OCI-LY3 (cell line): ENCODE results near the gene GYS2.

Source experiments
- H2AFZ ChIP-seq: fragments of 200-600, 300-600 bp; shearing (Covaris generic); 2 replicates; pipeline ENCODE4 v1.6.0; 2014; ENCODE audit warnings: antibody characterized with exemption, low read depth, low read length
- H3K27ac ChIP-seq: fragments of 200-600, 300-600 bp; sonication (generic); 2 replicates; pipeline ENCODE4 v1.5.1; 2014; ENCODE audit warnings: mild to moderate bottlenecking, low read length, moderate library complexity, mixed read lengths
- H3K27me3 ChIP-seq: fragments of 200-600, 300-600 bp; sonication (generic); 2 replicates; pipeline ENCODE4 v1.6.1; 2014; ENCODE audit warnings: low read depth, low read length, mixed read lengths
- H3K36me3 ChIP-seq: fragments of 200-600, 300-600 bp; sonication (generic); replicated peaks from 2 replicates; pipeline ENCODE3; 2014; ENCODE audit warnings: low read depth, low read length, mixed read lengths
- H3K4me1 ChIP-seq: fragments of 300-600, 200-600 bp; sonication (generic); 2 replicates; pipeline ENCODE4 v1.6.1; 2014; ENCODE audit warnings: low read length, mixed read lengths
- H3K4me2 ChIP-seq: fragments of 200-600, 300-600 bp; sonication (generic); 2 replicates; pipeline ENCODE4 v1.6.1; 2014; ENCODE audit warnings: low read length, mixed read lengths
- H3K4me3 ChIP-seq: fragments of 300-600, 200-600 bp; sonication (generic); 2 replicates; pipeline ENCODE4 v1.5.1; 2014; ENCODE audit warnings: antibody characterized with exemption, mild to moderate bottlenecking, low read length, moderate library complexity
- H3K79me2 ChIP-seq: fragments of 300-600, 200-600 bp; shearing (Covaris generic); 2 replicates; pipeline ENCODE4 v1.6.1; 2014; ENCODE audit warnings: mild to moderate bottlenecking, low read length, mixed read lengths
- H3K9ac ChIP-seq: fragments of 300-600, 200-600 bp; shearing (Covaris generic); 2 replicates; pipeline ENCODE4 v1.6.0; 2014; ENCODE audit warnings: mild to moderate bottlenecking, low read length, moderate library complexity
- H3K9me3 ChIP-seq: fragments of 200-600, 300-600 bp; shearing (Covaris generic); 2 replicates; pipeline ENCODE4 v1.6.1; 2014; ENCODE audit warnings: low read length, mixed read lengths; ENCODE audit not compliant: insufficient read depth
- H4K20me1 ChIP-seq: fragments of 200-600, 300-600 bp; sonication (generic); 2 replicates; pipeline ENCODE4 v1.6.1; 2016; ENCODE audit warnings: low read length, mixed read lengths; ENCODE audit not compliant: insufficient read depth
- CTCF ChIP-seq: fragments of 200-600, 300-600 bp; sonication (generic); IDR thresholded peaks from 2 replicates; pipeline ENCODE4 v1.5.1; 2014; ENCODE audit warnings: antibody characterized with exemption, low read length, low read depth
- EZH2phosphoT487 ChIP-seq: fragments of 200-600 bp; shearing (Covaris generic); IDR thresholded peaks from 2 replicates; pipeline ENCODE4 v1.6.1; 2018; ENCODE audit warnings: antibody characterized with exemption, mixed run types, low read depth

Gene GYS2

GRCh38 chr12:21643758-21644157 is 39.1 kb upstream of the GYS2 start:
- Histone ChIP-seq H3K36me3 (peaks cover 76% of the 10 kb centered on the region), H3K79me2 (peaks cover 91% of the 10 kb centered on the region), H3K27ac (peak overlapping the region; percentile 58), H2AFZ (no peak overlapping the region), H3K4me2 (peak overlapping the region; percentile 8; the same call in 1 of the 2 replicates), H3K9ac (no peak overlapping the region), H3K4me1 (peaks cover 56% of the 10 kb centered on the region), H3K4me3 (no peak overlapping the region), H3K27me3 (no peaks in the 10 kb centered on the region), H4K20me1 (peaks cover 60% of the 10 kb centered on the region), H3K9me3 (no peaks in the 10 kb centered on the region)
- no peak for TF ChIP-seq CTCF
- TF ChIP-seq EZH2phosphoT487, result no peak

- Histone ChIP-seq H3K4me3 (no peak overlapping the region), H3K79me2 (peaks cover 85% of the 10 kb centered on the region), H3K27ac (peak overlapping the region; percentile 58), H3K27me3 (no peaks in the 10 kb centered on the region), H3K36me3 (peaks cover 77% of the 10 kb centered on the region), H2AFZ (no peak overlapping the region), H4K20me1 (peaks cover 51% of the 10 kb centered on the region), H3K4me2 (peak overlapping the region; percentile 11; the same call in 1 of the 2 replicates), H3K4me1 (peaks cover 49% of the 10 kb centered on the region), H3K9me3 (no peaks in the 10 kb centered on the region), H3K9ac (no peak overlapping the region)
- TF ChIP-seq CTCF (no peak), EZH2phosphoT487 (no peak)
Measured at GRCh38 chr12:21642707-21643389, 38.2 kb upstream of the GYS2 start.

- Histone ChIP-seq H2AFZ (no peak overlapping the region), H3K36me3 (peaks cover 82% of the 10 kb centered on the region), H3K9ac (no peak overlapping the region), H3K4me1 (peaks cover 7% of the 10 kb centered on the region), H3K27me3 (no peaks in the 10 kb centered on the region), H3K4me3 (no peak overlapping the region), H3K79me2 (peaks cover 43% of the 10 kb centered on the region), H3K4me2 (no peak overlapping the region), H3K27ac (no peak overlapping the region), H3K9me3 (no peaks in the 10 kb centered on the region), H4K20me1 (peaks cover 43% of the 10 kb centered on the region)
- TF ChIP-seq CTCF, result no peak
- no peak for TF ChIP-seq EZH2phosphoT487
Measured at GRCh38 chr12:21638054-21638891, 33.6 kb upstream of the GYS2 start.

- Histone ChIP-seq H4K20me1 (peaks cover 11% of the 10 kb centered on the region; the same call in 1 of the 2 replicates), H3K36me3 (peaks cover 80% of the 10 kb centered on the region), H3K9ac (no peak overlapping the region), H3K79me2 (peaks cover 8% of the 10 kb centered on the region; the same call in 1 of the 2 replicates), H3K27ac (no peak overlapping the region), H3K9me3 (no peaks in the 10 kb centered on the region), H3K27me3 (no peaks in the 10 kb centered on the region), H3K4me1 (peaks cover 17% of the 10 kb centered on the region), H3K4me2 (no peak overlapping the region), H2AFZ (no peak overlapping the region), H3K4me3 (no peak overlapping the region)
- TF ChIP-seq EZH2phosphoT487 (no peak), CTCF (no peak)
Measured at GRCh38 chr12:21634245-21634644, 29.6 kb upstream of the GYS2 start.
